Right forelimb (tissue), 1 donor: ENCODE results near the gene DUSP8.

Experiments
- DNase-seq: peaks from one replicate; pipeline ENCODE4 v3.0.0-alpha.2; 2018

Gene DUSP8

DNA sequence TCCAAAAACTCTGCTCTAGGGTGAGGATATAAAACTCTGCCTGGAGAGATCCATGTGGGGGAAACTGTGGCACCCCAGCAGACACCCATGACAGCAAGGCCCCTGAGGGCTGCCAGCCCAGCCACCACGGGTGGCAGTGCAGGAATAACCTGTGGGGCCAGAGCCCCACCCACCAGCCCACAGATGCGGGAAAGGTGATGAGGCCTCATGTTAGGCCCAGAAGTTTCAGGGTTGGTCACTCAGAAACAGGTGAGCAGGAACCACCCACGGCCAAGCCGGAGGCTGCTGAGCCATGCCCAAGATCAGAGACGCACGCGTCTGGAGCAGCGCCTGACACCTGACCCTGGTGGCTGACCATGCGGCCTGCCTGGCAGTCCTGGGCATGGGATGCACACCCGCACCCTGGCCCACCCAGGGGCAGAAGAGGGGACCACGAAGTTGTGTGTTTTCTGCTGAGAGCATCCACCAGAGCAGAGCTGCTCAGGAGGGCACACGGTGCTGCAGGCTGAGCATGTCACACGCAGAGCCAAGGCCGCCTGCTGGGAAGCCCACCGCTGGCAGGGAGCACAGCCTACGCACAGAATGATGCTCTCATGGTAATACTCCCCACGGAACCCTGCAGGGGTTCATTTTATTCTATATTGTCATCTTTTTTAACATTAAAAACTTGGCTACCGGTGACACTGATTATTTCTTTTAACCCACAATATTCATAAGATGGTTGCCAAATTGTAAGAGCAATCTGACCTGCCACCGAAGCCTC, 41.2 kb downstream of the DUSP8 start:
- DNase-seq, result no peak

DNA sequence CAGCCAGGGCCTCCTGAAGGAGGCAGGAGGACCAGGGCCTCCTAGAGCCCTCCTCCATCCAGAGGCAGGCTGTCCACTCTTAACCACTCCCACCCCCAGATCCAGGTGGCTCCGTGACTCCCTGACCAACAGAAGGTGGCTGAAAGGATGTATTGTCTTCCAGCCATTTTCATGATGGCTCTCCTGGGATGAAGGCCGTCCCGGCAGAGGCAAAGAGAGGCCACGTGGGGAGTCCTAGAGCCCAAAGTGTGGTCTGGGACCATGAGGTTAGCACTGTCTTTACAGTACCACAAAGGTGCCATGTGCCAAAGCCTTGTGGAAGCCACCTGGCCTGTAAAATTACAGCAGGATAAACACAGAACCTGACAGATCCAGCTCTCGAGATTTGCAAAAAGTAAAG, 42.3 kb downstream of the DUSP8 start:
- DNase-seq, result no peak

DNA sequence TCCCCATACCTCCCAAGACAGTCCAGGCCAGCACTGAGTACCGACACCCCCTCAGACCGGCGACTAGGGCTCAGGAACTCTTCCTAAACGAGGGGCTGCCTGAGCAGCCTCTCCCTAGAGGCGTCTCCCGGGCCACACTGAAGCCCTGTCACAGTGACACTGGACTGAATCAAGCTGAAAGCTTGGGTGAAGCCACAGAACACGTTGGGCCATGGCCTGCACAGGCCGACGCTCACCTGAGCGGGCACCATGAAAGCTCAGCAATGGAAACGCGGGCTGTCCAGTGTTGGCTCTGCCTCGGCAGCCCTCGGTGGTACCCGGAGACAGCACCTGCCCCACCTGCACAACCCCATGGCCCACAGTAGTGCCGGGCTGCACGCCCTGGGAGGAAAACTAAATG, 42.8 kb downstream of the DUSP8 start:
- DNase-seq, result no peak

DNA sequence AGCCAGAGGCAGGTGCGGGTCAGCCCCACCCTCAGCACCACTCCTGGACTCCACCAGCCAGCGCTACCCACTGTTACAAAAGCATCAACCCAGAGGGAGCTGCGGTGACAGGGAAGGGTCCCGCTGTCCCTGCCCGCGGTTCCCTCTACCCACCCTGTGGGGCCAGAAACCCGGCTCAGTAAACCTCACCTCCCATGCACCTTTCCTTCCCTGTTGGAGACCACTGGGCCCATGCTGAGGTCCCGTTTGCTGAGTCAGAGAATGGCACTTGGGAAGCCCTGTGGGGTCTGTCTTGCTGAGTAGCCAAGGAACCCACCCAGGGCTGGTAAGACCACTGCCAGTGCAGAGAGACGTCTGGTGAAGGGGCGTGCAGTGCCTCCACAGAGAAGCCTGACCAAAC, 43.4 kb downstream of the DUSP8 start:
- DNase-seq, result no peak

DNA sequence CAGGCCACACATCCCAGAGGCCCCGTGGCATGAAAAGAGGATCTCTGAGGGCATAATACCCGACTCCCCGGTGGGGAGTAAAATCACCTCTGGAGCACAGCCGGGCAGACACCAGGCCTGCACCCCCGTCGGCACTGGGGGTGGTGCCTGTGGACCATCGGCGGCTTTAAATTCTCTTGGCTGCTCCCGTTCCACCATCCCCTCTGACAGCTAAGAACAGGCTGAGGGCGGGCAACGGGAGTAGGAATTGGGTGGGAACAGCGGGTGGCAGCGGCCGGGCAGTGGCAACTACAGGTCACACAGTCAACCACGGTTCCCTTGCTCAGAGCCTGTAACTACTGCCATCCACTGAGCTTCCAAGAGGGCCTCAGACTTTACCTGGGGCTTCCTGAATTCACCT, 45.3 kb downstream of the DUSP8 start:
- DNase-seq, result no peak

DNA sequence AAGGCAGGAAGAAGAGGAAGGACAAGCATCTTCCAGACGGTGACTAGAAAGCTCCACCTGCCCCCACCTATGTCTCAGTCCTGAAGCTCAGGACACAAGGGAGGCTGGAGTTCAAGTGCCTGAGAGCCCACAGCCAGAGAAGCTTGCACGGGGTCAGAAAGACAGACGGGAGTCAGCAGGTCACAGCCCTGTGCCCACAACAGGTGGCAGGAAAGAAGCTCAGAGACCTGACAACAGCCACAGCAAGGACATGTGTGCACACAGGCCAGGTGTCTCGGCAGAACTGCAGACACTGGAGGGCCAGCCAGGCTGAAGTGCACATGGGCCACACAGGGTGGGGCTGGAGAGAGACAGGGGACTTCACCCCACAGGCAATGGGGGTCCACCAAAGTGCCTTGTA, 48.3 kb downstream of the DUSP8 start:
- DNase-seq, result no peak

DNA sequence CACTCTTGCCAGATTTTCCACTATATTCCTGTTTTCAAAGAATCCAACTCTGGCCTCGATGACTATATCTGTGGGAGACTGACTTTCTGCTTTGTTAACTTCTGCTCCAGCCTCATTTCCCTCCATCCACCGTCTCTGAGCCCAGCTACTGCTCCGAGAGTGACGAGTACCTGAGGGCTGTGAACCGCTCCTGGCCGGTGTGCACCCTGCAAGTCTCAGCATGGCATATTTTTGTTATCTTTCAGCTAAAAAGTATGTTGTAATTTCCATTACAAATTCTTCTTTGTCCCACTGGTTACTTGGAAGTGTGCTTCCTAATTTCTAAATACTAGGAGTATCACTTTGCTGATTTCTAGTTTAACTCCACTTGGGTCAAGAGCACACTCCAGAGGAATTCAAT, 49.0 kb downstream of the DUSP8 start:
- DNase-seq, result no peak

DNA sequence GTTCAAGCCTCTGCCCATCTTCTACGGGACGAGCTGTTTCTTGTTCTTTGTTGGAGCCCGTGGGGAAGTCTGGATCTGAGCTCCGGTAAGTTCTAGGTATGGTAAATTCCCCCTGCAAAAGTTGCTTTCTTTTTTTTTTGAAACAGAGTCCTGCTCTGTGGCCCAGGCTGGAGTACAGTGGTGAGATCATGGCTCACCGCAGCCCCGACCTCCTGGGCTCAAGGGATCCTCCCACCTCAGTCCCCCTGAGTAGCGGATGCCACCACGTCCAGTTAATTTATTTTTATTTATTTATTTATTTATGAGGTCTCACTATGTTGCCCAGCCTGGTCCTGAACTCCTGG, 50.0 kb downstream of the DUSP8 start:
- DNase-seq, result no peak

DNA sequence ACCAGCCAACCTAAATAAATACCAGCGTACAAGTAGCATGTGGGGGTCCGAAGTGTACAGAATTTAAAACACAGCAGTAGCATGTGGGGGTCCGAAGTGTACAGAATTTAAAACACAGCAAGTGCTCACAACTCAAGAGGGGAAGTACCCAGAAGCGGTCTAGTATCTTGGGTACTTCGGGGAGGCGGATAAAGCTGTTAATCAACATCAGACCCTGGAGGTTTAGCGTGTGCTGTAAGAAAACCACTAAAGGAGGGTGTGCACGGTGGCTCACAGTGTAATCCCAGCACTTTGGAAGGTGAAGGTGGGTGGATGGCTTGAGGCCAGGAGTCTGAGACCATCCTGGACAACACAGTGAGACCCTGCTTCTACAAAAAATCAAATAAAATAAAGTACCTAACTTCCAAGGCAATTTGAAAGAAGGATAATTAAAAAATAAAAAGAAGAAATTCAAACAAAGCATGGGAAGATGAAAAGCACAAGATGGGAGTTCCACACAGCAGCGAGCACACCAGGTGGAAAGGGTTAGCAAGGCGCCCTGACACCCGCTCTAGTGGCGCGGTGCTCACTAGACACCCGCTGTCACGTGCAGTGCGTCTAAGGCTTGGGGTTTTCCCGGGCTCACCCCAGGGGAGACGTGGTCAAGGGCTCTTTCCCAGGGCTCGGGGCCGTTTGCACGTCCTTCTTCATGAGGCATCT, 50.5 kb downstream of the DUSP8 start:
- no peak for DNase-seq

DNA sequence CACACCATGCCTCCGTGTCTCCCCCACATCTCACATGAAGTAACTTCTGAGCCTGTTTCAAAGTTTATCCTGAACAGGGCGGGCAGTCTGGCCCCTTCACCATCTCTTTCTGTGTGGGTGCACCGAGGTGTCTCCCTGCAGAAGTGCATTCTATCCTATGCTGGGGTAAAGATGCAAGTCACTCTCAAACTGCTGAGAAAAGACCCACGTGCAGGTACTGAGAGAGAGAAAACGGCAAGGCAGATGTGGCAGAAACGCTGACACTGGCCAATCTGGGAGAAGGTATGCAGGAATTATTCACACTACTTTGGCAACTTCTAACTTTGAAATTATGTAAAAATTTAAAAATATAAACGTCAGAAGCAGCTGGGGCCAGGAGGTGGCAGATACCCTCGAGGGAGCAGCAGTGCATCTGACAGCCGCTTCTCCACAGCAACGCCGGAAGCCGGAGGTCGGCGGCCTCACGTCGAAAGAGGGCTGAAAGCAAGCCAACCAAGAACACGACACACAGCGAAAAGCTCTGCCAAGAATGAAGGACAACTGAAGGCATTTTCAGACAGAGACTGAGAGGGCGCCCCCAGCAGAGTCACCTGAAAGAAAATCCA, 51.3 kb downstream of the DUSP8 start:
- no peak for DNase-seq

DNA sequence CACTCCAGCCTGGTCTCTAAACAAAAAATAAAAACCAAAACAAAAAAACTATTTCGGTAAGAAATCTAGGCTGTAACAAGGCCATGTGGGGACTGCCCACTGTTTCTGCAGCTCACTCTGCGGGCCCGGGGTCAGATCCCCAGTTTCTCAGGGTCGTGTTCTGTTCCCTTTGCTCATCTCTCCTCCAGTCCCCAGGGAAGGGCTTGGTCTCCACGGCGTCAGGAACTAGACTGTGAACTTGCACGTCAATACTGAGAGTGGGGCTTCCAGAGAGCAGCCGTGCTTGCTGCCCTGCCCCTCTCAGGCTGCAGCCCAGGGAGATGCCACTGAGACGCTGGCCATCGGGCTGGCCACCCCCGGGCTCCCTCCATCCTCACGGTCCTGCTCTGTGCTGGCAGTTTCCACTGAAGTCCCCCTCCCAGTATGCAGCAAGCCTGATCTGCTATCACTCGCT, 51.8 kb downstream of the DUSP8 start:
- no peak for DNase-seq

DNA sequence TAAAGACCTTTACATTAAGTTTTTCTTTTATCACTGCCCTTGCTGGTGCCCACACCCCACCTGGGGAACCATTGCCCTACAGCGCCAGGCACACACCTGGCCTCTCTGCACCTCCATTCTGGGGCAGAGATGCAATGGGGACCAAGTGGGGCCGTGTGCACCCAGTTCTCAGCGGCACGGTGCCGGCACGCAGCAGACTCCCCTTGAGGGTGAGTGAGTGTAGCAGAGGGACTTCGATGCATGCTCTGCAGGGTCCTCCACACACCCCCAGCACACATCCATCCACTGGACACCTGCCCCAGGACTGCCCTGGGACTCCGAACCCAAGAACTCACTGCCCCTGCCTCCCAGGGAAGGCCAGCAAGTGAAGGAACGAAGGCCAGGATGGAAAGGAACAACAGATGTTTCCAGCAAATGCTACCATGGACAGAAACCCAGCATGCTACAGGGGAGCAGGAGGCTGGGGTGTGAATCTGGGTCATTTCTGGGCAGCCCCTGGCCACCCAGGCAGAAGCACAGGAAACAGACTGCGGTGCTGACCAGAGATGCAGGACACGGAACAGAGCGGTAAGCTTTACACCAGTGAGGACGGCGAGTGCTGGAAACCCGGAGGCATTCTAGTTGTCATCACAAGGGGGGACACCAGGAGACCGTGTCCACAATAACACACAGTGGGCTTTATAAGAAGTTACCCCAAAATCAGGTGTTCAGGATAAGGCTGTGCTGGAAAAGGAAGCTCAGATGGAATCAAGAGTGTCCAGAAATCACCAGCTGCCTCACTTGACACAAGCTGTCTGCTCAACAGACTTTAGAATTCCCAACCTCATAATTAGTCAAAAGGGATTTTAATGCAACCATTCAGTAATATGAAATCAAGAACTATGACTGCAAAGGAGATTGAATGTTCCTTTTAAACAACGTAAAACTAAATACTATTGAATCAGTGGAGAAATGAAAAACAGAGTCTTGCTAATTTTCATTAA, 52.8 kb downstream of the DUSP8 start:
- no peak for DNase-seq

DNA sequence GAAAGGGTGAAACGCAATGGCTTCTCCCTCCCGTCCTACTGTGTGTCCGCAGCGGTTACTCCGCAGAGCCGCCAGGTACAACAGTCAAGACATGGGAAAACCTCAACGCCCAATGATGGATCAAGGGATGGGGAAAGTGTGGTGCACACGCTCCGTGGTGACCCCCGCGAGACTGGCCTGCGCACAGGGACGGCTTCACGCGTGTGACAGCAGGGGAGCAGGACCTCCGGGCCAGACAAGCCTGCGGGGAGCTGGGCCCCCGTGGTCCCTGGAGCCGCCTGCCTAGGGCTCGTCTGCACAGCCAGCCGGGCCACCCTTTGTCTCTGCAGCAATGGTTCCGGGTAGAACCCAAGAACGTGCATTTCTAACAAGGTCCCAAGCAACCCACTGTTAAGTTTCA, 53.8 kb downstream of the DUSP8 start:
- DNase-seq, result no peak

DNA sequence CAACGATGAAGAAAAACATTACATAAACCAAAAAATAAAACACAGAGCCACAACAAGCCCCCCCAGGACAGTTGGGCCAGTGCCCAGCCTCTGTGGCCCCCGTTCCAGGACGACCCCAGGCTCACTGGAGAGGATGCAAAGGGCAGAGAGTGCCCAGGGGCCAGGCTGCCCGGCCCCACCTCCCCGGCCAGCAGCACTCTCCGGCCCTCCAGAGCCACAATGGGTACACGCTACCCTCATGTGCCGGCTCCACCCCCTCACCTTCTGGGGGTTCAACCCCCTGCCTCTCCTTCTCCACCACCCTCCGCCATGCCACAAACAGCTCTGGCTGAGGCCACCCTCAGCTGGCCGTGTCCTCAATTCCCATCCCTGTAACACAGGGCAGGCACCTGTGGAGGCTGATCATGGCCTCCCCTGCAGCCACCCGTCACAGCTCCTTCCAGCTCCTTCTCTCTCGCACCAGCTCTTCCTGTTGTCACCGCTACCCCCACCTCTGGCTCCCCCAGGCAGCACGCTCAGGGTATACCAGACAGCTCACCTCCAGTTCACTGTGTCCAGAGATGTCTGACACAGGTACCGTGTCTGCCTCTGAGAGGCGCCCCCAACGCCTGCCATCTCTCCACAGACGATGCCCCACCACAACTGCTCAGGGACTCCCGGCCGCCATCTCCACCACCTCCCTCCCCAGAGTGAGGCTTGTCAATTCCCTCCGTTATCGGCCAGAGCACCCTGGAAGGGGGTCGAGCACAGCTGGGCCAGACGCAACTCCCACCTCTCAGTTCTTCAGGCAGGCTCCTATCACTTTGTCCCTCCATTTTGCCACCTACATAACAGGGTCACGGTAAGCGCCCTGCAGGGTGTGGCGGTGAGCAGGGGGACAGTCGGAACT, 54.7 kb downstream of the DUSP8 start:
- DNase-seq, result no peak

DNA sequence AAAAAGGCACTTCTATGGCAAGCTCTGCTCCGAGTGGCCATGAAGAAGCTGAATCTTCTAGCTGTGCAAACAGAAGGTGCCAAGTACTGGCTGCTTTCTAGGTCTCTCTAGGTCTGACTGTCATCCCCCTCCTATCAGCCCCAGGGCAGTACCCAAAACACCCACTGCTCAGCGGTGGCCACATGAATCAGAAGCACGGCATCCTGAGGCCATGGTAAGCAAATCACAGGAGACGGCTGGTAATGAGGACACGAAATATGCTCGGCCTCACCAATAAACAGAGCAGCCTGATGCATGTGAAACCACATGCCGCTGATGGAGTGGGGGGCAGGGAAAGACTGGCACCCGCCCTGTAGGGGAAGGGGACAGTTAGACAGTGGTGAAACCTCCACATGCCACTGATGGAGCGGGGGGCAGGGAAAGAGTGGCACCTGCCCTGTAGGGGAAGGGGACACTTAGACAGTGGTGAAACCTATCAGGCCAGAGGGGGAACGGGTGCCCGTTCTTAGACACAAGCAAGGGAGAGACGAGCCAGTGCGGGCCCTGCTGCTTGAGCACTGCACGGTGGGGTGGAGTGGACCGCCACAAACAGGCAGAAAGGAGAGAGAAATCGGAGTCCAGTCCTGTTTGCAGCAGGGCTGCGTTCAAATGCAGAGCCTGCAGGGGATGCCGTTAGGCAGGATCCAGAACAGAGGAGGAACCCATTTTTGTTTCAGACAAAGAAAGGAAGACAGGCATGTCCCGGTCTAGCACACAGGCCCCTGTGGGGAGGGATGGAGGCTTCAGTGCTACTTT, 55.6 kb downstream of the DUSP8 start:
- no peak for DNase-seq

DNA sequence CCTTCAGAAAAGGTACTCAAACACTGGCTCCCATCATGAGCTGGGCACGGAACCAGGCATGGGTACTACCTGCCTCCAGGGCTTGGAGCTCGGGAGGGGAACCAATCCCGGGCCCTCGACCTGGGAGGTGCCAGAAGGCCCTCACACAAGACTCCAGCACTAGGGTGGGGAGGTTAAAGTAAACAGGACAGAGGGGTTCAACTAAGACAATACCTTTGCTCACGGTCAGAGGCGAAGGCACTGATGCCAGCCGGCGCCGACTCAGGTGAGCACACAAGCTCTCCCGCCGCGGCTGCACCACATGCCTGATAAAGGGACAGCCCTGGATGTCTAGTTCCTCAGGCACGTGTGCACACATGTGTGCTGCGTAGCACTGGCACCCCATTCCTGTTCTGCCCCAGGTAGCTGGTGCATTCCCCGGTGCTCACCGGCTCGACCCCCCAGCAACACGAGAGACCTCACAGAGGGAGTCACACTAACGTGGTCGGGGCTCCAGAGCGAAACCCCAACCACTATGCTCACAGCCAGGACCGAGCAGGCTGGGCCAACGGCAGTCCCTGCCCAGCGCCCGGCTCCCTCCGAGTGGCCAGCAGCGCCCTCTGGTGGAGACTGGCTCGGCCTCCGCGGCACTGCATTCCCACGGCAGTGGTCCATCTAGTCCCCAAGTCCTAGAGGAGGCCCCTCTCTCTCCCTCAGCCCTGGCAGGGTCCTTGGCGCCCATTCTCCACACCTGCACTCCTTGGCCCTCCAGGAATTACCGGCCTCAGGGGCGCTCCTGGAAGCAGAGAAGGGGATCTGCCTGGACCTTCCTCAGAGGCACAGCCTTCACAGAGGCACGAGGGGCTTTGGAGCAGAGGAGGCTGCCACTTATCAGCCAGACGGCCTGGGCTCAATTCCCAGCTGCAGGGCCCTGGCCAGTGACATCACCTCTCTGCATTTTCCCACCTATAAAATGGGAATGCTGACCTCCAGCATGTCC, 56.7 kb downstream of the DUSP8 start:
- peak; percentile 90 for DNase-seq

DNA sequence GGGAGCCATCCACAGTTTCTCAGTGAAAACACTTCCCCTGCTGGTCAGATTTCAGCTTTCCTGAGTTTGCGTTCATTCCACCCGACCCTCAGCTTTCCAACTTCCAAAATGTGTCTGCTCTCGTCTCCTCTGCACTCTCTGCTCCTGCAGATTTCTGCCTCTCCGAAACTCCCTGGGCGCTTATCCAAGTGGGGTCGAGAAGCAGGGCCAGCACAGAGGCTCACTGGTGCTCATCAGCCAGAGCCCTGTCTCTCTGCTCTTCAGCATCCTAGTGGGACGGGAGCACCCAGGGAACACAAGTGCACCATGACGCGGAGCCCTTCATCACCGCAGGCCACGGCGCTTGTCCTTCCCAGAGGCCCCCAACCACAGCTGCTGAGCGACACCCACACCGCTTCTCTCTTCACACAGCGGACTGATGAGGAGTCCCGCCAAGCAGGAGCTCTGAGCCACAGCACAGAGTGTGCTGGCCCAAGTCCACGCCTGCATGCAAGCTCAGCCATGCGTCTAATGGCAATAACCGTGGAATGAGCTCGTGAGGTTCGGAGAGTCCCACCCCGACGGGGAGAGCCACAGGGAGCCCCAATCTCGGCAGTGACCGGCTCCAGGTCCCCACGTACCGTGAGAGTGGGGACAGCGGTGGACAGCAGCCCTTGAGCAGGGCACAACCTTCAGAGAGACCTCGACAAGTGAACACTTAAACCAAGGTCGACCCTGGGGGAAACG, 57.6 kb downstream of the DUSP8 start:
- peak; percentile 56 for DNase-seq

DNA sequence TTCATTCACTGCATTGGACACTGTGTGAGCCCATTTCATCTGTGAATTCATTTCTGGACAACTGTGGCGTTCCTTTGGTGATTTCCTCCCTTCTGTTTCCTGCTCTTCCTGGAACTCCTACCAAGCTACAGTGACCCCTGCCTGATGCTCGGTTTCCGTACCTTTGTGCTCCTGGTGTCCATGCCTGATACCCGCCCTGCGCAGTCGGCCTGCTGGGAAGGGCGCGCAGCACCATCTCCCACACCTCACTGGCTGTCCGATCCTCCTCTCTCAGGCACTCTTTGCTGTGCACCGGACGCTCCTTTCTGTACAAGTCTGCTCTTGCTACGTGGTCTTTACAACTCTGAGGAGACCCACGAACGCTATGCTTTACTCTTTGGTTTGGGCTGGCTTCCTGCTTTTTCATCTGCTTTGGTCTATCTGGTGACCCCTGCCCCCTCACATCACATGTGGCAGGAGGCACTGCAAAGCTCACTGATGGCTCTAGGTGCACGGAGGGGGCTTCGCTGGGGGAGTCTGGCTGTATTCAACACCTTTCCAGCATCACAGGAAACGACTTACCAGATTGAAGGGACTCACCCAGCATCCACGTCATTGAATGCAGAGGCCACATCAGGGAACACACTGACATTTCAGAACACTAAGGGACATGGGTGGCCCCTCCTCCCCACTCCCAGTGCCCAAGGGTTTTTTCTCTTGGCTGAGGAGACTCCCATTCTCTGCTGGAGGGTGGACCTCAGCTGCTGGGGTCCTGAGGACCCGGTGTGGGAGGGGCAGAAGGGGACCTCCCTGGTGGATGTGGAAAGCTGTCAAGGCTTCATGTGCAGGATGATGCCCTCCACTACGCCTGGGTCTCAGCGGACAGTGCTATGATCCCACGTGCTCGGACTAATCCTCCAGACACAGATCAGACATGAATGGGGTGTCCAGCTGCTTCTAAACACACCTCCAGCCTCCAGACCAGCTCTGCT, 58.5 kb downstream of the DUSP8 start:
- no peak for DNase-seq
